AG10803 (cell line): ENCODE measurements around the gene TMEM167B.

Source experiments
- DNase-seq: peaks from one replicate; pipeline ENCODE4 v3.0.0; 2010; ENCODE audit warnings: low read depth
- H3K4me3 ChIP-seq: 2 replicates; pipeline ENCODE4 v1.5.1; 2011; ENCODE audit warnings: mild to moderate bottlenecking, low read length, control low read depth
- CTCF ChIP-seq: conservative IDR thresholded peaks from 2 replicates; pipeline ENCODE4 v1.5.1; 2011; ENCODE audit warnings: mild to moderate bottlenecking, low read length, control low read depth, inconsistent platforms

Gene TMEM167B

DNA sequence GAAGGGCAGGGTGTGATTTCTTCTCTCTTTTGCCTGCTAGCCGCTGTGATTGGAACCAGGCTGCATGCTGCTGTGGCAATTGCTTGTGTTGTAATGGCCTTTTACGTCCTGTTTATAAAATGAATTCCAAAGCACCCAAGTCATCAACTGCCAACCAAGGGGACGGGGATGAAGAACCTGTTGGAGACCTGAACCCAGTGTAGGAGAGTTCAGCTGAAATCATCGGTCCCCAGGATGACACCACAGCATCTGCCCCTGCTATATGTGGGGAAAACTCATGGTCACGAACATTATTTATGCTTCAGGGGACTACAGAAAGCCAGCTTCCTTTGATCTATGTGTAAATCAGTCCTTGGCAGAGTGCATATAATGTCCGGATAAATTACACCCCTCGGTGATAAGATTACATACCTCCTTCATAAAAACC lies 3.8 kb downstream of the TMEM167B start:
- no peak for TF ChIP-seq CTCF
- no peak overlapping the region for H3K4me3 ChIP-seq
- DNase-seq: peak; percentile 60

GRCh38 chr1:109094871-109095270 lies 4.3 kb downstream of the TMEM167B start:
- DNase-seq: no peak
- TF ChIP-seq CTCF: no peak
- H3K4me3 ChIP-seq: no peak overlapping the region

DNA sequence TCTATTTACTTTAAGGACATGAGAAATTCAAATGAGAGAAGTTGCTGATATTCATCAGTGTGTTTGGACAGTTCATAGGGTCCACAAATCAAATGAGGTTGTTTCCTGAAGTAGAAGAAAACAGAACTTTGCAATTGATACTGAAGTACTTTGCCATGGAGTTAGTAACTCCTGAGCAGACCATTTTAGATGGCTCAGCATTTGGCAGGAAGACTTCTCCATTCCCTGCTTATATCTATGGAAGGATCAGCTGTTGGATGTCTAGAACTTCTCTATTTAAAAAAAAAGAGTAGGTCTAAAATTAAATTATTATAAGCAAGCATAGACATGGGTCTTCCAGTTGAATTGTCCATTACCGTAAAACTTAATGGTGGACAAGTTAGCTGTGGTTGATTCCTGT lies 5.1 kb downstream of the TMEM167B start:
- TF ChIP-seq CTCF: no peak
- H3K4me3 ChIP-seq: no peak overlapping the region
- no peak for DNase-seq

DNA sequence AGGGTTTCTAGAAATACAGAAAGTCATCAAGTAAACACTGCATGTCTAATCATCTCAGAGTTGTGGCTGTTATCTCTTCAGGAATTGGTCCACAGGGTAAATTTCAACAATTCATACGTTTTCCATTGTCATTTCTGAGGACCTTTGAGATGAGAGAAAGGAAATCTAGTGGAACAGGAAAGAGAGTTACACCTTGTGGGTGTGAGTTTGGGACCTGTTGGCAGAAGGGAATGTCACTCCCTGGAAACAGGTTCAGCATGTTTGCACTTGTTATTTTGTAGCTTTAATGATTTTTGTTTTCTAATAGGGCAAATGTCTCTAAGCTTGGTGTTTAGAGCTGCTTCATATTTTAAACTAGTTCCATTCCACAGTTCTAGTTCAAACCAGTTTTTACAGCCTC lies 5.6 kb downstream of the TMEM167B start:
- no peak for TF ChIP-seq CTCF
- H3K4me3 ChIP-seq: no peak overlapping the region
- DNase-seq: no peak

GRCh38 chr1:109099938-109100773 lies 9.6 kb downstream of the TMEM167B start:
- DNase-seq: peak; percentile 98
- peak overlapping the region; percentile 97 for H3K4me3 ChIP-seq
- peak; percentile 83 for TF ChIP-seq CTCF

- TF ChIP-seq CTCF: no peak
- no peak overlapping the region for H3K4me3 ChIP-seq
- DNase-seq: peak; percentile 39
Observed at GRCh38 chr1:109104364-109105151, 14.0 kb downstream of the TMEM167B start.
